OCI-LY1 (cell line): Measurements from ENCODE around the gene ANK3.

Source experiments
- H2AFZ ChIP-seq: fragments of 200-600 bp; sonication (generic), shearing (Covaris generic); 2 replicates; pipeline ENCODE4 v1.6.0; 2014; ENCODE audit warnings: antibody characterized with exemption, mild to moderate bottlenecking, low read length
- H3F3A ChIP-seq: fragments of 200-600 bp; sonication (generic), shearing (Covaris generic); 2 replicates; pipeline ENCODE4 v1.6.0; 2014; ENCODE audit warnings: mild to moderate bottlenecking, antibody characterized with exemption, low read length, moderate library complexity; ENCODE audit not compliant: insufficient read depth
- H3K27ac ChIP-seq: fragments of 200-600 bp; sonication (generic); 2 replicates; pipeline ENCODE4 v1.5.1; 2014; ENCODE audit warnings: low read length, mixed run types, mild to moderate bottlenecking, low read depth; ENCODE audit not compliant: poor library complexity, severe bottlenecking
- H3K27me3 ChIP-seq: fragments of 200-600 bp; sonication (generic); 2 replicates; pipeline ENCODE4 v1.6.0; 2014; ENCODE audit warnings: antibody characterized with exemption, mild to moderate bottlenecking, low read length, moderate library complexity; ENCODE audit not compliant: insufficient read depth
- H3K36me3 ChIP-seq: fragments of 200-600 bp; sonication (generic); 2 replicates; pipeline ENCODE4 v1.6.1; 2014; ENCODE audit warnings: mild to moderate bottlenecking, antibody characterized with exemption, low read length, moderate library complexity, mixed read lengths; ENCODE audit not compliant: insufficient read depth
- H3K4me1 ChIP-seq: fragments of 200-600 bp; sonication (generic); 2 replicates; pipeline ENCODE4 v1.5.1; 2014; ENCODE audit warnings: mild to moderate bottlenecking, low read length, moderate library complexity; ENCODE audit not compliant: insufficient read depth, severe bottlenecking
- H3K4me2 ChIP-seq: fragments of 200-600 bp; sonication (generic), shearing (Covaris generic); 2 replicates; pipeline ENCODE4 v1.6.1; 2014; ENCODE audit warnings: low read length
- H3K4me3 ChIP-seq: fragments of 200-600 bp; sonication (generic); 2 replicates; pipeline ENCODE4 v1.5.1; 2014; ENCODE audit warnings: low read length, low read depth, mild to moderate bottlenecking, mixed read lengths; ENCODE audit not compliant: poor library complexity, severe bottlenecking
- H3K79me2 ChIP-seq: fragments of 200-600 bp; shearing (Covaris generic); 2 replicates; pipeline ENCODE4 v1.6.1; 2016; ENCODE audit warnings: mixed run types, low read length, mixed read lengths; ENCODE audit not compliant: insufficient read depth
- H3K9ac ChIP-seq: fragments of 200-600 bp; sonication (generic), shearing (Covaris generic); 2 replicates; pipeline ENCODE4 v1.6.1; 2014; ENCODE audit warnings: mild to moderate bottlenecking, low read length, mixed read lengths
- H3K9me2 ChIP-seq: fragments of 200-600 bp; sonication (generic), shearing (Covaris generic); 2 replicates; pipeline ENCODE4 v1.6.1; 2014; ENCODE audit warnings: low read depth, mild to moderate bottlenecking, low read length, mixed read lengths
- H3K9me3 ChIP-seq: fragments of 200-600 bp; shearing (Covaris generic); 2 replicates; pipeline ENCODE4 v1.6.1; 2014; ENCODE audit warnings: low read length, mixed read lengths
- H4K20me1 ChIP-seq: fragments of 200-600 bp; sonication (generic), shearing (Covaris generic); 2 replicates; pipeline ENCODE4 v1.6.0; 2016; ENCODE audit warnings: mild to moderate bottlenecking, low read length; ENCODE audit not compliant: insufficient read depth
- CTCF ChIP-seq: fragments of 200-600 bp; sonication (generic), shearing (Covaris generic); IDR thresholded peaks from 2 replicates; pipeline ENCODE4 v1.5.1; 2017; ENCODE audit warnings: mild to moderate bottlenecking, antibody characterized with exemption, low read length, moderate library complexity, mixed read lengths
- EZH2 ChIP-seq: fragments of 200-600 bp; sonication (generic), shearing (Covaris generic); IDR thresholded peaks from 2 replicates; pipeline ENCODE4 v1.8.0; 2017; ENCODE audit warnings: borderline replicate concordance, mixed run types, mild to moderate bottlenecking, antibody characterized with exemption, low read length, moderate library complexity, mixed read lengths

Gene ANK3

DNA sequence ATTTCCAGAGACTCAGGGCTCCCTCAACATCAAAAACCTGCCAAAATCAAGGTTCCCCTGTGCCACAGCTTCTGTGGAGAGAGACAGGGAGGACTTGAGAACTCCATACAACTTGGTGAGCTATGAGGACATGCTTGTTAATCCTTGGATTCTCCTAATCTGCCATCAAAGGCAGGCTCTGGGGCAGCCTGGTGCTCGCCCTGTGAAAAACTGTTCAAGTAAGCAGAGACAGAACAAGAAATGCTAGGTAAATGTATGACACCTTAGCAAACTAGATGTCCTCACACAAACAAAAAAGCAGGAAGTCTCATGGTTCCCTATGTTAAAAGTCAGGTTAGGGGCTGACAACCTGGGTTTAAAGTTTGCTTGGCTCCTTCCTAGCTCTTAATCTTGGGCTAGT lies 73.6 kb downstream of the ANK3 start:
- Histone ChIP-seq H3K4me1 (peaks cover 24% of the 10 kb centered on the region), H3K27ac (peak overlapping the region; percentile 29), H3K9me2 (no peaks in the 10 kb centered on the region), H3K79me2 (no peaks in the 10 kb centered on the region; the same call in 1 of the 2 replicates), H3K4me3 (no peak overlapping the region), H3K4me2 (peak overlapping the region; percentile 13; the same call in 1 of the 2 replicates), H3K9me3 (no peaks in the 10 kb centered on the region), H3K9ac (peak overlapping the region; percentile 17; the same call in 1 of the 2 replicates), H4K20me1 (no peaks in the 10 kb centered on the region), H2AFZ (0 out of 2 replicates have a peak overlapping the region, but pooled peaks have one; percentile 18), H3F3A (no peaks in the 10 kb centered on the region), H3K27me3 (no peaks in the 10 kb centered on the region), H3K36me3 (no peaks in the 10 kb centered on the region)
- no peak for TF ChIP-seq CTCF
- no peak for TF ChIP-seq EZH2

DNA sequence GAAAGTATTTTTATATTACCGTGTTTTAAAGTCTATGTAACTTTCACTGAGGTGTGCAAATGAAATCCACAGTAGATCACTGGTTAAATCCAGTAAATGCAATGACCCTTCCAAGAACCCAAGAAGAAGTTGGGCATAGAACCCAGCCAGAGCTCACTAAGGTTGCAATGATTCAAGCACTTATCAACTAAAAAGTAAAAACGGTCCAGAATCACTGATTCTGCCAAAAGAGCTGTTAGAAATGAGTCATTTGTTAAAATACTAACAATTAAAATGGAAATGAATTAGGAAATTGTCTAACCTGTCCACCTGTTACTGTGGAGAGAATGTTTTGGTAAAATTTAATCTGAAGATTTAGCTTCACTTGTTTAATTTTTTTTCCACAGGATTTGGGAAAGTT lies 74.4 kb downstream of the ANK3 start:
- no peak overlapping the region for H3K4me3 ChIP-seq
- no peaks in the 10 kb centered on the region for H3K36me3 ChIP-seq
- no peaks in the 10 kb centered on the region; the same call in 1 of the 2 replicates for H3K79me2 ChIP-seq
- H4K20me1 ChIP-seq = no peaks in the 10 kb centered on the region
- H3K9me3 ChIP-seq = no peaks in the 10 kb centered on the region
- H3K9ac ChIP-seq = no peak overlapping the region
- H2AFZ ChIP-seq = 0 out of 2 replicates have a peak overlapping the region, but pooled peaks have one; percentile 18
- TF ChIP-seq CTCF (no peak), EZH2 (no peak)
- no peak overlapping the region for H3K27ac ChIP-seq
- no peak overlapping the region for H3K4me2 ChIP-seq
- H3K4me1 ChIP-seq = peaks cover 24% of the 10 kb centered on the region
- no peaks in the 10 kb centered on the region for H3F3A ChIP-seq
- H3K27me3 ChIP-seq = no peaks in the 10 kb centered on the region
- H3K9me2 ChIP-seq = no peaks in the 10 kb centered on the region

DNA sequence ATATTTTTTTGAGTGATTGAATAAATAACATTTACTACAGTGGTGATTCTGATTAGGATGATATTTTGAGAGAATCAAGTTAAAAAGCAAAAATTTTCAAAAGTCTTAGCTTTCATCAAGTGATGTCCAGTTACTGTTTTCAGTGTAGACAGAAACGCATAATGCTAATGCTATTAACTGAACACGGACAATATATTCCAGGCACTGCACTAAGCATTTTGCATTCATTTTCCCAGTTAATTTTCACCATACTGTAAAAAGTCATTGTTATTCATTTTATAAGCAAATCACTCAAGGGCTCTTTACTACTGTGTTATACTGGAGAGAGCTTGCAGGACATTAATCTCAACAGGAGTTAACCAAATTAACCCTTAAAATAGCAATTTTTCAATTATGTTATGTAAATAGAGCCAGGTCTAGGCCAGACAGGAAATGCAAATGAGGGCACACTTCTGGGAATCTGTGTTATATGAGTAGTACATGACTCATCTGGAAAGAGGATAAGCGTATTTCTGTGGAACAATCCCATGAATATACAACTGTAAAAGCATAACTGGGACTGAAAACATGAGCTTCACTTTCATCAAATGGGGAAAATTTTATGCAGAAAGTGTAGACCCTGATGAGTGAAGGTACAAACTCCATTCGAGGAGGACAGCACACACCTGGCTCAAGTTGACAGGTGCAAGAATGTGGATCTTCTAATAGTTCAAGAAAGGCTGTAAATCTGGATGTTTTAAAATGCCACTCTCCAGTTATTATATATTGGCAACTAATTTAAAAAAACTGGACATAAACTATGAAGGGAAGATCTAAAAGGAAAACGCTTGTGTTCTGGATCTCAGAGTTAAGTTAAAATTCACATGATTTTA lies 75.4 kb downstream of the ANK3 start:
- Histone ChIP-seq H4K20me1 (no peaks in the 10 kb centered on the region), H3K4me3 (no peak overlapping the region), H2AFZ (0 out of 2 replicates have a peak overlapping the region, but pooled peaks have one; percentile 30), H3K36me3 (no peaks in the 10 kb centered on the region), H3F3A (no peaks in the 10 kb centered on the region), H3K27me3 (no peaks in the 10 kb centered on the region), H3K79me2 (no peaks in the 10 kb centered on the region; the same call in 1 of the 2 replicates), H3K27ac (peak overlapping the region; percentile 2), H3K4me1 (peaks cover 24% of the 10 kb centered on the region), H3K4me2 (peak overlapping the region; percentile 5; the same call in 1 of the 2 replicates), H3K9me3 (no peaks in the 10 kb centered on the region), H3K9me2 (no peaks in the 10 kb centered on the region), H3K9ac (no peak overlapping the region)
- no peak for TF ChIP-seq EZH2
- no peak for TF ChIP-seq CTCF
